C4-2B (cell line): ENCODE data around the gene MTFP1.

Source experiments
- ZFX ChIP-seq: fragments of 450-650 bp; IDR thresholded peaks from 2 replicates; pipeline ENCODE4 v1.6.1; 2017
- TF ChIP-seq, protein P1 (sequence below): fragments of 450-650 bp; conservative IDR thresholded peaks from 2 replicates; pipeline ENCODE4 v1.5.1; 2017; ENCODE audit warnings: mild to moderate bottlenecking

DNA sequence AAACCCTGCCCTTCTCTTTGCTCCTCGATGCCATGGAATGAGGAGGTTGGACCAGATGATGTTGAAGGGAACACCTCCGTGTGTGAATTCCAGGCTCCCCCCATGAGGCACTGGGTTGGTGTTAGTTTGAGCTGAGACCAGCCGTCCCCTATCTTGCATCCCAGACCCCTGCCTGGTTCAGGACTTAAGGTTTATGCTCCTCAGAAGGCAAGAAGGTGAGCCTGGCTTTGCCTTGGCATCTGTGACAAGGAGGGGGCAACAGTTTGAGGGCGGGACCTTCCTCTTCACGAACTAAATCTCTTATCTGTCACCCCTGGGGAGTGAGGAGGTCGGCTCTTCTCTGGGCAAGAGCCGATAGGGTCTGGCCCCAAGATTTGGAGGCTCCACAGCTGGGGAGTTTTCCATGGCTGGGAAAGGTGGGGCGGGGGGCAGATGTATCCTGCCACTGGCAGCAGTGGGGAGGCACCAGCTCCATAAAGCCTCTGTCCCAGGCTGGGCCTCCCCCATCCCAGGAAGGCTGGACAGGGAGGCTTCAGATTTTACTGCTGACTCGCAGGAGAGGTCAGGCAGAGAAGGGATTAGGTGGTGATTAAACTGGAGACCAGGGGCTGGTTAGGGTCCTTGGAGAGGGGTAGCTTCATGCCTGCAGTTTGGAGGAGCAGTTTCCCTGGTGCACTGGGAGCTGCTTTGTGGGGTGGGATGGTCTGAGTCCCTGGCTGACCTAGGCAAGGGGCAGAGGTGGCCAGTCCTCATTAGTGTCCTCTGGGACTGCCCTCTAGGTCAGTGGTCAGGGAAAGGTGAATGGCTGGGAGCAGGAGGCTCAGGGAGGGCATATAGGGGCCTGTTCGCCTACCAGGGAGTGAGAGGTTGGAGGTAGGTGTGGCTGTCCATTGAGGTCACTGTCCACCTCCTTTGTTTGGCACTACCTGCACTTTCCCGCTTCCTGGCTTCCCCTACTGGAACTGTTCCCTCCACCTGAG is 27.6 kb upstream of the MTFP1 start:
- TF ChIP-seq, protein P1, sequence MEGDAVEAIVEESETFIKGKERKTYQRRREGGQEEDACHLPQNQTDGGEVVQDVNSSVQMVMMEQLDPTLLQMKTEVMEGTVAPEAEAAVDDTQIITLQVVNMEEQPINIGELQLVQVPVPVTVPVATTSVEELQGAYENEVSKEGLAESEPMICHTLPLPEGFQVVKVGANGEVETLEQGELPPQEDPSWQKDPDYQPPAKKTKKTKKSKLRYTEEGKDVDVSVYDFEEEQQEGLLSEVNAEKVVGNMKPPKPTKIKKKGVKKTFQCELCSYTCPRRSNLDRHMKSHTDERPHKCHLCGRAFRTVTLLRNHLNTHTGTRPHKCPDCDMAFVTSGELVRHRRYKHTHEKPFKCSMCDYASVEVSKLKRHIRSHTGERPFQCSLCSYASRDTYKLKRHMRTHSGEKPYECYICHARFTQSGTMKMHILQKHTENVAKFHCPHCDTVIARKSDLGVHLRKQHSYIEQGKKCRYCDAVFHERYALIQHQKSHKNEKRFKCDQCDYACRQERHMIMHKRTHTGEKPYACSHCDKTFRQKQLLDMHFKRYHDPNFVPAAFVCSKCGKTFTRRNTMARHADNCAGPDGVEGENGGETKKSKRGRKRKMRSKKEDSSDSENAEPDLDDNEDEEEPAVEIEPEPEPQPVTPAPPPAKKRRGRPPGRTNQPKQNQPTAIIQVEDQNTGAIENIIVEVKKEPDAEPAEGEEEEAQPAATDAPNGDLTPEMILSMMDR, result no peak
- no peak for TF ChIP-seq ZFX
